G401.6 (cell line): ENCODE results near the gene CDH5.

Source experiments
- FAIRE-seq: peaks from 2 replicates; lab custom pipeline; 2012; peaks lifted over from hg19 to GRCh38; lab: Jason Lieb, UNC

The CDH5 gene

DNA sequence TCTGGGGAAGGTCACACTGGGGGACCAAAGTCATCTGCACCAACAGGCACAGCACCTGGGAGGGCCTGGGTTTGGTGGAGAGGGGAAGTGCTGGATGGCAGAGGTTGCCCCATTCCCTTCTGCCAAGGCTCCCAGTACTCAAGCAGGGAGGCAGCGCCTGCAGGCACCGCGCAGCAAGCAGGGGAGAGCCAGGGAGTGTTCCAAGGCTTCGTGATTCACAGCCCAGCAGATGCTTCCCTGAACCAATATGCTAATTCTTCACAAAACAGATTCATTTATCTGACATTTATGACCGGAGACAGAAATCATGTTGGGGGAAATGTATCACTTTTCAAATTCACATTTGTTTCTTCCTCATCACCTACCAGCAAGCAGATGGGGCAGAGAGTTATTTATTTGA, 13.4 kb upstream of the CDH5 start:
- no peak for FAIRE-seq

DNA sequence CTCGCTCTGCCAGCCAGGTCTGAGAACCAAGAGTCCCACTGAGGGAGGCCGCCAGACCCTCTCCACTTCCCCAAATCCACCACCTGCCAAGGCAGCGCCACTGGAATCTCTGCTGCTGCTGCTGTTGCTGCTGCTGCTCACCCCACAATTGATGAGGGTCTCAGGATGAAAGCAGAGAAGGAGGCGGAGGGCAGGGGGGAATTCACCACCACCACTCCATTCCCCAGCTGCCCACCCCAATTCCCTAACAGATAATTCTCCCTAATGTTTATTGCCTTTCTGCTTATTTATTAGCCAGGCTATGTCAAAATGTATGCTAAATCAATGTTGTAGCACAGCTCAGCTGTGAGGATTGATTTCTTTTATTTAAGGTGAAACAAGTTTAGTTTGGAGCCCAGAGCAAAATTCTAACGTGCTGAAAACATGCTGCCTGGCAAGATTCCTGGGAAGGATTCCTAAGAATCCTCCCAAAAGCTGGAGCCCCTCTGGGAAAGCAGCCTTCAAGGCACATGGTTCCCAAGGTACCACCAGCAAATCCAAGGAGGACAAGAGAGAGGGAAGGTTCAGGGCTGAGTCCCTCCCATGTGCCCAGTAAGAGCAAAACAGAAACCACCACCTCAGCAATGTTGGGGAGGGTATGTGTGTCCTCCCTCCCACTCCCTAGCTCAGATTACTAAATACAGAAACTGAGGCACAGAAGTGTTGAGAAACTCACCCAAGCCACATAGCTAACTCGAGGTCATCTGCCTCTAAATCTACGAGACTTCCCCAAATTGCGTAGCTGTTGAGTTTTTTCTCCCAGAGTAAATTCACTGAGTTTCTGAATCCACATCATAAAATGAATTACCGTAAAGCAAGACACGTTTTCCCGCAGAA, 12.2 kb upstream of the CDH5 start:
- FAIRE-seq, result no peak

DNA sequence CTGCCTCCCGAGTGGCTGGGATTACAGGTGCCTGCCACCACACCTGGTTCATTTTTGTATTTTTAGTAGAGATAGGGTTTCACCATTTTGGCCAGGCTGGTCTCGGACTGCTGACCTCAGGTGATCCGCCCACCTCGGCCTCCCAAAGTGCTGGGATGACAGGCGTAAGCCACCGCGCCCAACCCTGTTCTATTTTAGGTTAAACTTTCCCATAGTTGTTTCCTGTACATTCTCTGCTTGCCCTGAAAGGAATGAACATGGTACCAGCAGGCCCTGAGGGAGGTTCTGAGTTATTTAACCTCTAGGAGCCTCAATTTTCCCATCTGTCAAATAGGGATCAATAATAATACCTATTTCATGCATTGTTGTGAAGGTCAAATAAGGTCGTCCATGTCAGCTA, 11.0 kb upstream of the CDH5 start:
- no peak for FAIRE-seq

GRCh38 chr16:66357523-66357928, 9.0 kb upstream of the CDH5 start:
- peak; percentile 89 for FAIRE-seq

DNA sequence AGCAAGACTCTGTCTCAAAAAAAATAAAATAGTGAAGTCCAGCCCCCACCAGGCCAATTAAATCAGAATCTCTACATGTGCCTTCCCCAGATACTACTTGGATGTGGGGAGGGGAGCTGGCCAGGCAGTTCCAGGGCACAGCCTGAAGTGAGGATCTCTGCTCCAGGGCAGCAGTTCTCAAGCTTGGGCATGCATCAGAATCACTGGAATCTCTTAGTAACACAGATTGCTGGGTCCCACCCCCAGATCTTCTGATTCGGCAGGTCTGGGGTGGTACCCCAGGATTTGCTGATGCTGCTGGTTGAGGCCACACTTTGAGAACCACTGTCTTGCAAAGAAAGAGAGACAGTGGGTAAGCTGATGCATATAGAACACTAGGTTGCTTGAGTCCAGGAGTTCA, 8.3 kb upstream of the CDH5 start:
- no peak for FAIRE-seq

- FAIRE-seq, result no peak
Observed at GRCh38 chr16:66359012-66359411, 7.5 kb upstream of the CDH5 start.

DNA sequence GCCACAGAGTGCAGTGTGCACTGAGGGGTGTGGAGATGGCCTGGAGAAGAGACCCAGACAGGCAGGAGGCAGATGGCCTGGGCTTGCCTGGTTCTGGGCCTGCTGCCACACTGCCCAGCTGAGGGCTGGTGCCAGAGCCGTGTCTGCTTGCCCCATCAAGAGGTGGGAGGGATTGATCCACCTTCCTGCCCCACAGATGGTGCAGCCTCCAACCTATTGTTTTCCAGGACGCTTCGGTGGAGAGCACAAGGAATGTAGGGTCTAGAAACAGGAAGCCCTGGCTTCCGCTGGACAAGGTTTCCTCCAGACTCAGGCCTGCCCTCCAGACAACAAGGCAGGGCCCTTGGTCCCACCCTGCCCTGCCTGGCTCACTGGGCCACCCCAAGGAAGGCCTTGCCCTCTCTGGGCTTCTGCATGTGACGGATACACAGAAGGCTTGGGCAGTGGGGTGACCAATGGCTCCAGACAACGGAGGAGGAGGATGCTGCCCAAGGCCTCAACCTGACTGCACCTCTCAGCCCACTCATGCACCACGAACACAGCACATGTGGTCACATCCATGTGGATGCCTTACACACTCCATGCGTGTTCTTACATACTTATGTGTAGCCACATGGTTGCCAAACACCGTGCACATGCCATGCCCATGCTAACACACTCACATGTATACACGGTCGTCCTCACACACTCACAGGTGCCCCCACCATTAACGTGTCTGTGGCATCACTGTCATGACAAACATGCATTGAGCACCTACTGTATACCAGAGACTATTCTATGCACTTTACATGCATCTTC, 6.5 kb upstream of the CDH5 start:
- no peak for FAIRE-seq

DNA sequence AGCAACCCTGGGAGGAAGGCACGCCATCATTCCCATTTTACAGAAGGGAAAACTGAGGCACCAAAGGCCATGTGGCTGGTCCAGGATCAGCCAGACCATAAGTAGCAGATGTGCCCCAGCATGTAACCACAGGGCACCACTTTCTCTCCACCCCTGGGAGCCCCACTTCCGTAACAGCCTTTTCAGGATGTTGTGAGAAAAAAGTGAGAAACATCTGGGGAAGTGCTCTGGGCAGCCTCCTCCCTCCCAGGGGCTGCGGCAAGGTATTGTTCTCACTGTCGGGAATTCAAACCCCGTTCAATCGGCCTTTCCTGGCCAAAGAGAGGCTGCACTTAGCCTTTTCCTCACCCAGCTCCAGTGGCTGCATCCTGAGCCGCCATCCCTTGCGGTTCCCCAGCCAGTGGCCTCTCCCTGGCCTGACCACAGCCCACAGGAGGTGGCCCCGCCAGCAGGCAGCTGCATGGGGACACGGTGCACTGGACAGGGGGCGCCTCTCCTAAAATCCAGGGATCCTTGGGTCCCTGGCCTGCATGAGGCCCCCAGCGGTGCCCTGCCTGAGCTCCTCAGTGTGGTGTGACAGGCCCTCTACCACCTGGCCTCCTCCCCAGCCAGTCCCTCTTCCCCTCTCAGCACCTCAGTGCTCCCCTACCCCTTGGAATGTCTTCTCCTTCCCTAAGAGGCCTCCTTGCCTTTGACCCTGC, 5.7 kb upstream of the CDH5 start:
- no peak for FAIRE-seq

- FAIRE-seq, result no peak
Observed at GRCh38 chr16:66361604-66362135, 4.8 kb upstream of the CDH5 start.

- FAIRE-seq, result no peak
Observed at GRCh38 chr16:66363211-66363777, 3.2 kb upstream of the CDH5 start.

GRCh38 chr16:66364117-66364958, 2.2 kb upstream of the CDH5 start:
- FAIRE-seq, result no peak

- FAIRE-seq, result no peak
Observed at GRCh38 chr16:66364959-66365306, 1.6 kb upstream of the CDH5 start.

- no peak for FAIRE-seq
Observed at GRCh38 chr16:66365651-66366050, 840 bp upstream of the CDH5 start.

DNA sequence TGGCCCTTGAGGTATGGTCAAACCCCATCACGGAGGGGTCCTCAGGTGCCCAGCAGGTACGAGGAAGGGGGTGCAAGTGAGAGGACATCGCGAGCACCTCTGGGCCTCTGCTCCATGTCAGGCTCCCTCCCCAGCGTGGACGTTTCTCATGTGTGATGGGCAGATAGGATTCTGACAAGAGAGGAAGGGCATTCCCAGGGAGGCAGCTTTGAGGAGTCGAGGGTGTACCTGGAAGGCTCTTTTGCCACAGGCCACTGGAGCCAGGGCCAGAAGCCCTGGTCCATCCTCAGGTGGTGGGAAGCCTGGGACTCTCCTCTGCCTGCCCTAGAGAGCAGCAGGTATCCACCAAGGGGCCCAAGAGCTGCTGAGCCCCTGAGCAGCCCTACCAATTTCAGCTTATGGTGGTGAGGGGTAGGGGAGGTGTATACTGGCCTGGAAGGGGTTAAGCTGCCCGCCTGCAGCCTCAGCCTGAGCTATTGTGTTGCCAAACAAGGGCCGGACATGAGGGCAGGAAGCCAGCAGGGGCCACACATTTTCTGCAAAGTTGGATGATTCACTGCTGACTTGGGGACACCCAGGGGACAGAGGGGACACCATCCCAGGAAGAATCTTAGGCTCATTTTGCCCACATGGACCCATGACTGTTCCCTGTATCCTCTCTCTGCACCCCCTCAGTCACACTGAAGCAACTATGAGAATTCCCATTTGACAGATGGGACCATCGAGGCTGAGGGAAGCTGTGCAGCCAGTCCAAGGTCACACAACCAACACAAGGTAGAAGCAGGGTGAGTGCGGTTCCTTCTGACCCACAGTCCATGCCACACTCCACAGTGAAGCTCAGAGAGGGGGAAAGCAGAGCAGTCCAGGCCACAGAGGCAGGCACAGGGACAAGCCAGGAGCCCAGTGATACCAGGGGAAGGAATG, 1.7 kb downstream of the CDH5 start:
- no peak for FAIRE-seq

GRCh38 chr16:66369055-66369592, 2.6 kb downstream of the CDH5 start:
- no peak for FAIRE-seq

GRCh38 chr16:66370786-66371684, 4.5 kb downstream of the CDH5 start:
- FAIRE-seq, result no peak

DNA sequence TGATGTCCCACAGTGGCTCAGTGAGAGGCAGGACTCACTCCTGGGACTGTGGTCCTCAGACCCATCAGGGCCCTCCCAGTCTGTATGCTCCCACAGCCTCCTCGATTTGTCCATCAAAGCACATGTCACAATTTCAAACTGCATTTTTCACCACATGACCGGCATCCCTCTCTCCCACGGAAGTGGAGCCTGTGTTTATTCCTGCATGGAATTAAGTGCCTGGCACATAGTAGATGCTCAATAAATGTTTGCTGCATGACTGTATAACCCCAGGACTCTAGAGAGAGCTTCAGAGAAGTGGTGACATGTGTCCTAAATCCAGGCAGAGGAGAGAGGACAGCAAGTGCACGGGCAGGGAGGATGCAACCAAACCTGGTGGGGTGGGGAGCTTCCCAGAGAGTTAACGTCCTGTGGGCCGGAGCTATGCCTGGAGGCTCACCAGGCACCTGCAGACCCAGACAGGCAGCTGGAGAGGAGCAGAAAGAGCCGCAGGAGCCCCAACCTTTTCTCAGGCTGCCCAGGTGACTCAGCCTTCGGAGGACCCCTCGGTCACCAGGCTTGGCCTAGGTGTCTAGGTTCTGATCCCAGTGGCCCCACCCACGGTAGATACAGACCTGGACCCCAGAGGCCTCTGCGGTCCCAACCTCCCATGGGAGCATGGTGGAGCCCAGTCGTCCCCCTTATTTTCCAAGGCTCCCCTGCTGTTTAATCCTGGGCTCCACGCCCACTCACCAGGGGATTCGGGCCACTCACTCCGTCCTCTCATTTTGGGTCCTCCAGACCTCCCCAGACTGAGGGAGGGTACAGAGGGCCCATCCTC, 5.8 kb downstream of the CDH5 start:
- FAIRE-seq, result no peak

DNA sequence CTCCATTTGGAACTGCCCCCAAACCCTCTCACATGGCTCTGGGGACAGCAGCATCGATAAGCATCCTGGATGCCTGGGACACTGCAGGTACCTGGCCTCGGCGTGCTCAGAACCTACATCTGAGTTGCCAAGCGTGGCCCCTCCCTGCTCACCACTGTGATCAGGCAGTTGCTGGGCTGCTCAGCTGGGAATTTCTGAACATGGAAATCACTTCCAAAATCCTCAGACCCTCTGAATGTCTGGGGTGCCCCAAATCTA, 6.3 kb downstream of the CDH5 start:
- FAIRE-seq, result no peak
